Fibroblast of mammary gland (primary cell): Measurements from ENCODE around the gene PRKCB.

Source experiments
- DNase-seq: peaks from one replicate; pipeline ENCODE4 v3.0.0-alpha.2; 2010; ENCODE audit warnings: low read depth
- H3K4me3 ChIP-seq: 2 replicates; pipeline ENCODE4 v1.5.1; 2011; ENCODE audit warnings: low read depth, mild to moderate bottlenecking, low read length, moderate library complexity; ENCODE audit not compliant: control insufficient read depth
- TF ChIP-seq, protein P1 (sequence below): conservative IDR thresholded peaks from 2 replicates; pipeline ENCODE4 v1.5.1; 2011; ENCODE audit warnings: low read depth, low read length, inconsistent platforms; ENCODE audit not compliant: control insufficient read depth, insufficient read depth

Gene PRKCB

DNA sequence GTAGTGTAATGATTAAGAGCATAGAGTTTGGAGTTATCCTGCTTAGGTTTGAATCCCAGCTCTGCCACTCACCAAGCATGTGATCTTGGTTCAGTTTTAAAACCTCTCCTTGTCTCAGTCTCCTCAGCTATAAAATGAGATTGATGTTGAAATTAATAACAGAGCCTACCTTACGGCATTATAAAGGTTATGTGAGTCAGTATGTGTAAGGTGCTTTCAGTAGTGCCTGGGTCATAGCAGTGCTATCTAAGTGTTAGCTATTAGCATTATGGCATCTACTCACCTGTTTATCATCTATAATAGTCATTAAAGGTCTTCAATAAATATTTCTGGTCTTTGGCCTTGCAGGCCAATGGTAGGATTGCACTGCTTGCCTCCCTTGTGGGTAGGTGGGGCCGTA lies 53.4 kb downstream of the PRKCB start:
- TF ChIP-seq, protein P1, sequence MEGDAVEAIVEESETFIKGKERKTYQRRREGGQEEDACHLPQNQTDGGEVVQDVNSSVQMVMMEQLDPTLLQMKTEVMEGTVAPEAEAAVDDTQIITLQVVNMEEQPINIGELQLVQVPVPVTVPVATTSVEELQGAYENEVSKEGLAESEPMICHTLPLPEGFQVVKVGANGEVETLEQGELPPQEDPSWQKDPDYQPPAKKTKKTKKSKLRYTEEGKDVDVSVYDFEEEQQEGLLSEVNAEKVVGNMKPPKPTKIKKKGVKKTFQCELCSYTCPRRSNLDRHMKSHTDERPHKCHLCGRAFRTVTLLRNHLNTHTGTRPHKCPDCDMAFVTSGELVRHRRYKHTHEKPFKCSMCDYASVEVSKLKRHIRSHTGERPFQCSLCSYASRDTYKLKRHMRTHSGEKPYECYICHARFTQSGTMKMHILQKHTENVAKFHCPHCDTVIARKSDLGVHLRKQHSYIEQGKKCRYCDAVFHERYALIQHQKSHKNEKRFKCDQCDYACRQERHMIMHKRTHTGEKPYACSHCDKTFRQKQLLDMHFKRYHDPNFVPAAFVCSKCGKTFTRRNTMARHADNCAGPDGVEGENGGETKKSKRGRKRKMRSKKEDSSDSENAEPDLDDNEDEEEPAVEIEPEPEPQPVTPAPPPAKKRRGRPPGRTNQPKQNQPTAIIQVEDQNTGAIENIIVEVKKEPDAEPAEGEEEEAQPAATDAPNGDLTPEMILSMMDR: no peak

DNA sequence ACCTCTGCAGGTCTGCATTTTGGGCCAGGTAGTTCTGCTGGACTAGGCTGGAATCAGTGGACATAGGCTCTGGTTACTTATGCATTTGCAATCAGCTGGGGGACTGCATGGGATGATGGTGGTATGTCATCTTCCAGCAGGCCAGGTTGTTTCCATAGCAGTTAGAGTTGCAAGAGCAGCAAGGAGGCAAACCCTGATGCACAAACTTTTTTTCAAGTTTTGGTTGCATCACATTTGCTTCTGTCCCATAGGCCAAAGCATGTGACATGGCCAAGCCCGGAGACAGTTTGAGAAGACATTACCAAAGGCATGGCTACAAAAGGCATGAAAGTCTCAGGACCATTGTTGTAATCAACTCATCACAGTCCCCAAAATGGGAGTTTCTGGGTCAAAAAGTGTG lies 58.2 kb downstream of the PRKCB start:
- H3K4me3 ChIP-seq: no peak overlapping the region
- TF ChIP-seq, protein P1: no peak

More for the DNA sequence above, 53.4 kb downstream of the PRKCB start:
- H3K4me3 ChIP-seq: no peak overlapping the region
- DNase-seq: no peak

DNA sequence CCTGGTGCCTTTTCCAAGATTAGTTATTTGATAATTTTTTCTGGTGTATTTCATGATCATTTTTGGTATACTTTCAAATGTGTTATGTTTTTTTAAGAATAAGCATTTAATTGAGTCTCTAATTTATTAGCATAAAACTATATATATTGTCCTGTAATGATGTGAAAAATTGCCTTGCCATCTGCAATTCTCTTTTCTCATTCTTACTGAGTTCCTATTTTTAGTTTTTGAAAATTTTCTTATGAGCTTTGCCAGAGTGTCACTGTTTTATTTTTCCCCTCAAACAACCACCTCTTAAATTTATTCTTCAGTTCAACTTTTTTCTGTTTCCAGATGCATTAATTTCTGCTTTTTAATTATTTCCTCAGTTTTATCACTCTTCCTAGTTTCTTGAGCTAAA lies 59.3 kb downstream of the PRKCB start:
- H3K4me3 ChIP-seq: no peak overlapping the region
- DNase-seq: no peak
- TF ChIP-seq, protein P1: no peak

More for the DNA sequence above, 58.2 kb downstream of the PRKCB start:
- DNase-seq: no peak

DNA sequence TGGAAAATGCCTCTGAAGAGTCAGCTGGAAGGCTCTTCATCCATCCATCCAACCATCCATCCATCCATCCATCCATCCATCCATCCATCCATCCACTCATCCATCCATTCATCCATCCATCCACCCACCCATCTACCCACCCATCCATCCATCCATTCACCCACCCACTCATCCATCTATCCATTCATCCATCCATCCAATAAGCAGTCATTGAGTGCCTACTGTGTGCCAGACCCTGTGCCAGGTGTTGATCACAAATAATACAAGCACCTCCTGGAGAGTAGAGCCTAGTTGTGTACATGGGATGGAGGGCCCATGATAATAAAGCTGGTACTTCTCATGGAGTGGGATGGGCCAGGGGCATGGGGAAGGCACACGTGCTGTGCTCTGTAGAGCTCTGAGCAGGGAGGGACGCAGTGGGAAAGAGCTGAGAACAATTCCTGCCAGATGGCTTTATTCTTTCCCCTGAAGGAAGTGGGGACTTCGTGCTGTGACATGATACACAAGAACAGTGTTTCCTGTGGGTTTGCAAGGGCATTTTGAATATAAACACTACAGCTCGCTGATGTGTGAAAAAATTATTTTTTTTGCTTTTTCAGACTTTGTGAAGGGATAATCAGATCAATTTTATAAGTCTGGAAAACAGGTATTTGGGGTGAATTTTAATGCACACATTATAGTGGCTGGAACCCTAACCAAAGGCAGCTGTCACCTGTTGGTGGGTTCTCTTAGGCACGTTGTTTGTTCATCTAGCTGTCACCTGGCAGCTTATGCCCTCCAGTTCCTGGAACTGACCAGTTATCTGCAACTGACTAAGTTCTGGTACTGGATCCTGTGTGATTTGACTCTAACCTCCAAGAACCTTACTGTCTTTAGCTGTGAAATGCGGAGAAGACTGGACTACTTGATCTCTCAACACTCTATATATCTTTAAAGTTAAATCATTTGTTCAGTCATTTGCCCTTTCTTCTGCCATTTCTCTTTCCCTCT lies 61.3 kb downstream of the PRKCB start:
- TF ChIP-seq, protein P1: no peak
- no peak for DNase-seq
- H3K4me3 ChIP-seq: no peak overlapping the region

DNA sequence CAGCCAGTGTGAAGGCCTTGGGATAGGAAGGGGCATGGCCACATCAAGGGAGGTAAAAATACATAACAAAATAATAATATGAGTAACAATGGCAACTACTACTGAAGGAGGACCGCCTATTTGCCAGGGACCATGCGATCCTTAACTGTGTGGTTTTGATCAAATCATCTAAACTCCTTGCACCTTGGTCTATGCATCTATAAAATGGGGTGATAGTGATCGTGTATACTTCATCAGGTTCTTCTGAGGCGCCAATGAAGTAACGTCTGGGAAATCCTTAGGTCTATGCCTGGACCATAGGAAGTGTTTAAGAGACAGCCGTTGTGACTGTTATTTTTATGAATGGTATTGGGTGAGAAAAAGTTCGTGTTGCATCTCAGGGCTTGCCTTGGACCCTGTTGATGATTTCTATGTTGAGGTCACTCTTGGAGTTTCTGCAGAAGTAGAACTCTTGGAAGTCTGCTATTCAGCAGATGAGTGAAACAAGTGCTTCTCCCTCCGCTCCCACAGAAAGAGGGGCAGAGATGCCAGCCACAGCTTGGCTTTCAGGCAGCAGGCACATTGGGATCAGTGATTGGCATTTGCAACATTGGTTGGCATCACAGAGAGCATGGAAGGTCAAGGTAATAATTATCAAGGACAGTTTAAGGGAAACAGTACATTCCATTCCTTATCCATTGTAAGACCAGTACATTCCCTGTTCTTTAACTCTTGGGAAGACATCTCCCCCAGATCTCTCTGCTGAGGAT lies 63.1 kb downstream of the PRKCB start:
- no peak for DNase-seq
- no peak overlapping the region for H3K4me3 ChIP-seq
- TF ChIP-seq, protein P1: no peak

DNA sequence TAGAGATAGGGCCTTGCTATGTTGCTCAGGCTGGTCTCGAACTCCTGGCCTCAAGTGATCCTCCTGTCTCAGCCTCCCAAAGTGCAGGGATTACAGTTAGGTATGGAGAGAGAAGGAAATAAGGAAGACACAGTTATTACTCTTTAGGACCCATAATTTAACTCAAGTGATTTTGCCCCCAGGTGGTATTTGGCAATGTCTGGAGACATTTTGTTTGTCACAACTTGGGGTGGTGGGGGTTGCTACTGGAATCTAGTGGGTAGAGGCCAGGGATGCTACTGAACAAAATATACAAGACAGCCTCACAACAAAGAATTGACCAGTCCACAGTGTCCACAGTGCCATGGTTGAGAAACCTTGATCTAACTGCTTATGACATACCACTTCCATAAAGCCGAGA lies 64.1 kb downstream of the PRKCB start:
- no peak for DNase-seq
- TF ChIP-seq, protein P1: no peak
- no peak overlapping the region for H3K4me3 ChIP-seq
